IMR-90 (cell line): Measurements from ENCODE around the gene RGS17. TPM values are rescaled to one million over a fixed set of nuclear protein-coding genes. Genes with fewer than 3 reads are reported as not detected.
A peak's percentile ranks its signal among the peaks of the same experiment; 100 is the strongest.

ENCODE experiments used
- ATAC-seq: fragments of 200-7000 bp; cut with Tn5 transposase; 2 replicates; pipeline ENCODE4 v1.9.1; 2020; ENCODE audit warnings: low read depth, mild to moderate bottlenecking, moderate library complexity
- BruUV-seq: library from RNA; stranded (reverse); fragments of 400-500 nt; replicated peaks from 2 replicates; lab custom pipeline; 2021; lab: Mats Ljungman, UMichigan
- CTCF ChIA-PET: fragments of 300-600 bp; formaldehyde crosslinking; extraction: SDS; loops from one replicate; lab custom pipeline; 2021; ENCODE audit warnings: antibody characterized with exemption; lab: Yijun Ruan, JAX
- POLR2A ChIA-PET: fragments of 300-600 bp; sonication (Branson Sonifier 250); formaldehyde crosslinking; loops from one replicate; lab custom pipeline; 2022; ENCODE audit warnings: antibody characterized with exemption; ENCODE audit not compliant: unreplicated experiment; lab: Charles Lee
- DNase-seq: peaks from one replicate; pipeline ENCODE4 v3.0.0; 2013
- H2AFZ ChIP-seq: replicated peaks from 2 replicates; pipeline ENCODE3; 2013; ENCODE audit warnings: low read length, mild to moderate bottlenecking; ENCODE audit not compliant: poor library complexity
- H2AK5ac ChIP-seq: 2 replicates; pipeline ENCODE4 v1.6.1; 2013; ENCODE audit warnings: low read depth, low read length, inconsistent platforms
- H2AK9ac ChIP-seq: replicated peaks from 2 replicates; pipeline ENCODE3; 2013; ENCODE audit warnings: mild to moderate bottlenecking, low read depth, low read length, moderate library complexity; ENCODE audit not compliant: poor library complexity
- H2BK120ac ChIP-seq: 2 replicates; pipeline ENCODE4 v1.6.1; 2013; ENCODE audit warnings: low read depth, low read length, inconsistent platforms
- H2BK15ac ChIP-seq: 3 replicates; pipeline ENCODE4 v1.6.1; 2013; ENCODE audit warnings: low read depth, low read length, inconsistent platforms
- H2BK20ac ChIP-seq: 2 replicates; pipeline ENCODE4 v1.6.1; 2013; ENCODE audit warnings: low read depth, mild to moderate bottlenecking, inconsistent platforms, low read length, moderate library complexity
- H2BK5ac ChIP-seq: 2 replicates; pipeline ENCODE4 v1.6.1; 2013; ENCODE audit warnings: mild to moderate bottlenecking, low read depth, low read length, inconsistent platforms; ENCODE audit not compliant: poor library complexity, severe bottlenecking
- H3K14ac ChIP-seq: replicated peaks from 2 replicates; pipeline ENCODE4 v1.6.1; 2013; ENCODE audit warnings: low read depth, low read length, inconsistent platforms
- H3K18ac ChIP-seq: 2 replicates; pipeline ENCODE4 v1.6.1; 2013; ENCODE audit warnings: low read depth, low read length, control low read depth
- H3K23ac ChIP-seq: 2 replicates; pipeline ENCODE4 v1.6.1; 2013; ENCODE audit warnings: low read depth, low read length, inconsistent platforms
- H3K27ac ChIP-seq: 2 replicates; pipeline ENCODE4 v1.5.1; 2013; ENCODE audit warnings: mild to moderate bottlenecking, control low read depth, low read length; ENCODE audit not compliant: insufficient read depth
- H3K27me3 ChIP-seq: 2 replicates; pipeline ENCODE4 v1.6.1; 2013; ENCODE audit warnings: low read length; ENCODE audit not compliant: control insufficient read depth, insufficient read depth
- H3K36me3 ChIP-seq: 2 replicates; pipeline ENCODE4 v1.6.1; 2013; ENCODE audit warnings: low read length, mixed read lengths; ENCODE audit not compliant: control insufficient read depth, insufficient read depth
- H3K4ac ChIP-seq: 2 replicates; pipeline ENCODE4 v1.6.1; 2013; ENCODE audit warnings: low read depth, low read length, inconsistent platforms
- H3K4me1 ChIP-seq: 2 replicates; pipeline ENCODE4 v1.6.1; 2013; ENCODE audit warnings: low read length, mixed read lengths; ENCODE audit not compliant: control insufficient read depth, insufficient read depth
- H3K4me2 ChIP-seq: 2 replicates; pipeline ENCODE4 v1.6.1; 2013; ENCODE audit warnings: low read depth, mild to moderate bottlenecking, control low read depth, low read length, moderate library complexity
- H3K4me3 ChIP-seq: 2 replicates; pipeline ENCODE4 v1.5.1; 2013; ENCODE audit warnings: low read depth, mild to moderate bottlenecking, control low read depth, low read length, moderate library complexity; ENCODE audit not compliant: insufficient read depth
- H3K56ac ChIP-seq: 2 replicates; pipeline ENCODE4 v1.6.1; 2013; ENCODE audit warnings: low read length, inconsistent platforms; ENCODE audit not compliant: insufficient read depth; ENCODE audit errors: extremely low read depth
- H3K79me1 ChIP-seq, 2 experiments: 2 replicates each; pipeline ENCODE4 v1.6.1; 2013; ENCODE audit warnings: low read length in 2 of 2, inconsistent platforms in 1 of 2, low read depth in 1 of 2
- H3K9ac ChIP-seq: 2 replicates; pipeline ENCODE4 v1.6.1; 2013; ENCODE audit warnings: low read depth, low read length, control low read depth
- H3K9me1 ChIP-seq: 2 replicates; pipeline ENCODE4 v1.6.1; 2013; ENCODE audit warnings: low read length, inconsistent platforms; ENCODE audit not compliant: insufficient read depth
- H3K9me3 ChIP-seq: 2 replicates; pipeline ENCODE4 v1.6.1; 2013; ENCODE audit warnings: low read length; ENCODE audit not compliant: control insufficient read depth, insufficient read depth
- H4K20me1 ChIP-seq: 2 replicates; pipeline ENCODE4 v1.6.1; 2013; ENCODE audit warnings: low read length, inconsistent platforms; ENCODE audit not compliant: insufficient read depth
- H4K5ac ChIP-seq: 2 replicates; pipeline ENCODE4 v1.6.1; 2013; ENCODE audit warnings: mild to moderate bottlenecking, low read depth, low read length, control low read depth
- H4K8ac ChIP-seq, 2 experiments: 2 replicates each; pipeline ENCODE4 v1.6.1; 2013; ENCODE audit warnings: low read depth in 2 of 2, low read length in 2 of 2, control low read depth in 1 of 2, inconsistent platforms in 1 of 2
- H4K91ac ChIP-seq: 2 replicates; pipeline ENCODE4 v1.6.1; 2013; ENCODE audit warnings: low read depth, low read length, inconsistent platforms; ENCODE audit not compliant: insufficient read depth
- CTCF ChIP-seq: conservative IDR thresholded peaks from 2 replicates; pipeline ENCODE4 v1.5.1; 2012; ENCODE audit warnings: mild to moderate bottlenecking, low read depth, low read length, improper control_type of control experiment
- MAZ ChIP-seq: IDR thresholded peaks from 2 replicates; pipeline ENCODE4 v1.6.1; 2012; ENCODE audit warnings: low read depth, mild to moderate bottlenecking, low read length, improper control_type of control experiment, moderate library complexity, borderline replicate concordance
- dilution Hi-C: fragments of 300-500 bp; cut with HindIII; formaldehyde crosslinking; loops from one replicate; pipeline ENCODE4 v1.14.3; 2018; ENCODE audit warnings: low sequenced_read_pairs; ENCODE audit not compliant: unreplicated experiment
- in situ Hi-C: fragments of 300-500 bp; cut with MboI; formaldehyde crosslinking; loops from 3 replicates; pipeline ENCODE4 v1.14.3; 2019; ENCODE audit warnings: low sequenced_read_pairs, inconsistent platforms, mixed read lengths
- intact Hi-C: fragments of 100-400 bp; cut with micrococcal nuclease; formaldehyde crosslinking; loops from 2 replicates; pipeline ENCODE4 v1.10.0; 2022
- polyA plus RNA-seq, 3 experiments: library from polyadenylated mRNA; depleted of rRNA; stranded (reverse); fragments of >200 nt; gene quantifications; 2 replicates each; pipeline ENCODE4 v1.2.3, GENCODE V29; 2012; ENCODE audit warnings: low replicate concordance in 1 of 3
- total RNA-seq: library from RNA; depleted of rRNA; stranded (reverse); fragments of >200 nt; gene quantifications from 2 replicates; pipeline ENCODE4 v1.2.3, GENCODE V29; 2012

Gene RGS17
- total and polyA plus RNA-seq, 2 of the 4 experiments (the other 2 are of a cell fraction): 0.75 to 1.4 TPM

DNA sequence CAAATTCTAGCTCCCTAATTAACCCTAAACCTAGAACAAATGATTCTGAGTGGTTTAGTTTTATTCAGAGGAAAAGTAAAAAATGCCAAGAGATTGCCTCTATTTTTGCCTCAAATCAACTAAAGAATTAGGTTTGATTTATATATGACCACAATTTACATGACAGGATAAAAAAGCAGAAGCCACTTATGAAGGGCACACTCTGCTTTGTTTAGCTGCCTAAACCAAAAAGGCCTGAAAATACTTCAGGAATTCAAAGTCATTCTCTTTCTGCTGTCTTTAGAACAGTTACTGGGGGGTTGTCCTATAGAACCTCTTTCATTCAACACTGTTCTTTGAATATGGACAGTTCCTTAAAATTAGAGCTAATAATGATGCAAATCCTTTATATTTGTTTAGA lies 153.5 kb downstream of the RGS17 start:
- H4K20me1 ChIP-seq: peaks cover 20% of the 10 kb centered on the region
- H4K91ac ChIP-seq: no peak overlapping the region
- H3K4me2 ChIP-seq: no peak overlapping the region
- peaks cover 5% of the 10 kb centered on the region for H3K4me1 ChIP-seq
- in situ Hi-C loops (no loop called here), dilution Hi-C loops (no loop called here), intact Hi-C loops (no loop called here)
- H3K27me3 ChIP-seq: no peaks in the 10 kb centered on the region
- H3K36me3 ChIP-seq: peaks cover 5% of the 10 kb centered on the region; the same call in 1 of the 2 replicates
- ATAC-seq (no peak), DNase-seq (no peak)
- peaks cover 0 to 7% of the 10 kb centered on the region in 2 experiments; a peak in 2 of 4 replicates for H3K79me1 ChIP-seq
- H2BK20ac ChIP-seq: no peak overlapping the region
- H3K14ac ChIP-seq: no peak overlapping the region
- no peak overlapping the region for H4K8ac ChIP-seq
- peak overlapping the region; percentile 6 for H2BK5ac ChIP-seq
- H3K18ac ChIP-seq: no peak overlapping the region
- H3K9me3 ChIP-seq: no peaks in the 10 kb centered on the region
- BruUV-seq: no TSS peak
- H2BK120ac ChIP-seq: no peak overlapping the region
- no peak overlapping the region for H2AK9ac ChIP-seq
- peaks cover 5% of the 10 kb centered on the region; the same call in 1 of the 2 replicates for H3K9me1 ChIP-seq
- H3K9ac ChIP-seq: no peak overlapping the region
- H3K56ac ChIP-seq: no peak overlapping the region
- ChIA-PET CTCF (interaction anchor here (0.6 to 1.2 kb wide), 5 partner anchors 23 to 55 kb away, joined by 3 to 4 read pairs (median 3); no protein-coding TSS in a partner anchor), POLR2A (no interaction called here)
- no peak overlapping the region for H3K23ac ChIP-seq
- no peak overlapping the region for H2BK15ac ChIP-seq
- no peak overlapping the region for H4K5ac ChIP-seq
- TF ChIP-seq MAZ (no peak), CTCF (no peak)
- no peak overlapping the region for H3K4ac ChIP-seq
- H2AK5ac ChIP-seq: no peak overlapping the region
- no peak overlapping the region for H2AFZ ChIP-seq
- H3K4me3 ChIP-seq: no peak overlapping the region
- H3K27ac ChIP-seq: no peak overlapping the region
